Body of pancreas (tissue), 4 donors: ENCODE data around the gene MYLK.

Experiments
- POLR2A ChIP-seq, 3 donors: fragments of 450-650 bp; IDR thresholded peaks; one replicate each; pipeline ENCODE4 v1.6.1; 2016; ENCODE audit warnings: antibody characterized with exemption in 3 of 3, mild to moderate bottlenecking in 2 of 3
- TF ChIP-seq, protein P1 (sequence below), 7 experiments: fragments of 450-650 bp in 4 of 7; fragments of 200-600 bp in 3 of 7; sonication (generic) in 3 of 7; IDR thresholded peaks; one replicate each; pipeline ENCODE4 v1.5.1; 2016 to 2019; ENCODE audit warnings: antibody characterized with exemption in 7 of 7

DNA sequence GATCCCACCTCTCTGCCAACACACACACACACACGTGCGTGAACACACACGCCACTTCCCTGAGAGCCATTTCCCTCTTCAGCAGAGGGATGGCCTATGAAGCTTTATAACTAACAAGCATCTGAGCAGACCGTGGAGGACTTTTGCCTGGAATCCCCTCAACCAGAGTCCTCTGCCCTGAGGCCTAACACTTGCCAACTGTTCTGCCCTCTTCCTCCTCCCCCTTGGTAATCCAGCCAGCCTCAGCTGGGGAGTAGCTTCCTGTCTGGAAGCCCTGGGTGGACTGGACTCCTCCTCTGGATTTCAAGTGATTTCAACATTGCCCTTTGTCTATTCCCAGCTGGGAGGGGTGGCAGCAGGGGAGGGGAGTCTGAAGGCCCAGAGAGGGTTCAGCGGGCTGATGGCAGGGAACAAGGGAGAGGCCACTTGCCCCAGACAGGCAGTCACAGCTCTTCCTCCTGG lies 230.9 kb downstream of the MYLK start:
- TF ChIP-seq, protein P1, sequence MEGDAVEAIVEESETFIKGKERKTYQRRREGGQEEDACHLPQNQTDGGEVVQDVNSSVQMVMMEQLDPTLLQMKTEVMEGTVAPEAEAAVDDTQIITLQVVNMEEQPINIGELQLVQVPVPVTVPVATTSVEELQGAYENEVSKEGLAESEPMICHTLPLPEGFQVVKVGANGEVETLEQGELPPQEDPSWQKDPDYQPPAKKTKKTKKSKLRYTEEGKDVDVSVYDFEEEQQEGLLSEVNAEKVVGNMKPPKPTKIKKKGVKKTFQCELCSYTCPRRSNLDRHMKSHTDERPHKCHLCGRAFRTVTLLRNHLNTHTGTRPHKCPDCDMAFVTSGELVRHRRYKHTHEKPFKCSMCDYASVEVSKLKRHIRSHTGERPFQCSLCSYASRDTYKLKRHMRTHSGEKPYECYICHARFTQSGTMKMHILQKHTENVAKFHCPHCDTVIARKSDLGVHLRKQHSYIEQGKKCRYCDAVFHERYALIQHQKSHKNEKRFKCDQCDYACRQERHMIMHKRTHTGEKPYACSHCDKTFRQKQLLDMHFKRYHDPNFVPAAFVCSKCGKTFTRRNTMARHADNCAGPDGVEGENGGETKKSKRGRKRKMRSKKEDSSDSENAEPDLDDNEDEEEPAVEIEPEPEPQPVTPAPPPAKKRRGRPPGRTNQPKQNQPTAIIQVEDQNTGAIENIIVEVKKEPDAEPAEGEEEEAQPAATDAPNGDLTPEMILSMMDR (IDR thresholded peaks at IDR 0.05), result no peak
- no peak for TF ChIP-seq POLR2A (IDR thresholded peaks at IDR 0.05)
